ENCODE data around the gene SMIM5. TPM values are rescaled to one million over a fixed set of nuclear protein-coding genes. Genes with fewer than 3 reads are reported as not detected.

SMIM5 gene
- total and polyA plus RNA-seq, 2 of the 13 experiments (the other 11 are each of a cell fraction or from before 2014, with no cell fraction given): not detected

GRCh38 chr17:75616521-75617122 is 16.6 kb upstream of the SMIM5 start:
- H3K4me1 ChIP-seq (ENCODE audit: insufficient read depth, low read length): peaks cover 21% of the 10 kb centered on the region
- H3K4me3 ChIP-seq (replicated peaks in 1 of 3; ENCODE audit: insufficient read depth in 1 of 3, low read depth in 2 of 3, low read length in 3 of 3): no peak overlapping the region
- H3K9ac ChIP-seq (ENCODE audit: insufficient read depth, low read depth, low read length): no peak overlapping the region
- H3K27ac ChIP-seq (ENCODE audit: extremely low read length, insufficient read depth, low read length): no peak overlapping the region
- ATAC-seq (no peak), DNase-seq (ENCODE audit: low spot score) (no peak), FAIRE-seq (no peak)
- H3K27me3 ChIP-seq (ENCODE audit: control insufficient read depth in 1 of 2, insufficient read depth in 2 of 2, low read length in 2 of 2): no peaks in the 10 kb centered on the region
- WGBS (ENCODE audit: low lambda C conversion rate): 82% methylated on average over 12 of the region's 24 CpGs
- no peaks in the 10 kb centered on the region for H3K79me2 ChIP-seq (ENCODE audit: insufficient read depth, low read length)
- no peaks in the 10 kb centered on the region for H3K36me3 ChIP-seq (replicated peaks in 1 of 2; ENCODE audit: control insufficient read depth in 1 of 2, insufficient read depth in 2 of 2, low read length in 2 of 2)
- intact Hi-C loops (cut with micrococcal nuclease; ENCODE audit: unreplicated experiment) (no loop called here), in situ Hi-C loops (cut with HindIII; ENCODE audit: extremely low pct_ligation_motif_present, low pct_unique_long_range_greater_than_20kb) (loop anchor here (10.0 kb wide), 1 partner anchor 138 kb away; no protein-coding TSS in a partner anchor)
- BruUV-seq (replicated peaks): no TSS peak
- TF ChIP-seq DPF2 (CRISPR knock-in tag; IDR thresholded peaks at IDR 0.05; ENCODE audit: borderline replicate concordance, low read depth) (no peak), XRCC5 (optimal IDR thresholded peaks at IDR 0.05; ENCODE audit: low read length) (no peak), ZKSCAN1 (IDR thresholded peaks at IDR 0.05; ENCODE audit: low read length) (no peak), TEAD2 (CRISPR knock-in tag; IDR thresholded peaks at IDR 0.05) (no peak), ZNF235 (CRISPR knock-in tag; IDR thresholded peaks at IDR 0.05; ENCODE audit: borderline replicate concordance) (no peak), ZC3H4 (CRISPR knock-in tag; IDR thresholded peaks at IDR 0.05; ENCODE audit: borderline replicate concordance) (no peak), SALL1 (CRISPR knock-in tag; IDR thresholded peaks at IDR 0.05) (no peak), SUZ12 (IDR thresholded peaks at IDR 0.05; ENCODE audit: low read depth, low read length) (no peak), ZNF260 (CRISPR knock-in tag; IDR thresholded peaks at IDR 0.05; ENCODE audit: borderline replicate concordance, low read depth) (no peak), TARDBP (CRISPR knock-in tag; IDR thresholded peaks at IDR 0.05) (no peak), ZSCAN20 (CRISPR knock-in tag; IDR thresholded peaks at IDR 0.05; ENCODE audit: borderline replicate concordance) (no peak), ELF1 (CRISPR knock-in tag; IDR thresholded peaks at IDR 0.05) (no peak), FOXA3 (CRISPR knock-in tag; IDR thresholded peaks at IDR 0.05) (no peak), HCFC1 (IDR thresholded peaks at IDR 0.05; ENCODE audit: low read depth, low read length) (no peak)
- TF ChIP-seq, protein P1, sequence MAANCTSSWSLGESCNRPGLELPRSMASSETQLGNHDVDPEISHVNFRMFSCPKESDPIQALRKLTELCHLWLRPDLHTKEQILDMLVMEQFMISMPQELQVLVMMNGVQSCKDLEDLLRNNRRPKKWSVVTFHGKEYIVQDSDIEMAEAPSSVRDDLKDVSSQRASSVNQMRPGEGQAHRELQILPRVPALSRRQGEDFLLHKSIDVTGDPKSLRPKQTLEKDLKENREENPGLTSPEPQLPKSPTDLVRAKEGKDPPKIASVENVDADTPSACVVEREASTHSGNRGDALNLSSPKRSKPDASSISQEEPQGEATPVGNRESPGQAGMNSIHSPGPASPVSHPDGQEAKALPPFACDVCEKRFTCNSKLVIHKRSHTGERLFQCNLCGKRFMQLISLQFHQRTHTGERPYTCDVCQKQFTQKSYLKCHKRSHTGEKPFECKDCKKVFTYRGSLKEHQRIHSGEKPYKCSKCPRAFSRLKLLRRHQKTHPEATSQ (CRISPR knock-in tag; IDR thresholded peaks at IDR 0.05; ENCODE audit: borderline replicate concordance): no peak
- TF ChIP-seq, protein P2, sequence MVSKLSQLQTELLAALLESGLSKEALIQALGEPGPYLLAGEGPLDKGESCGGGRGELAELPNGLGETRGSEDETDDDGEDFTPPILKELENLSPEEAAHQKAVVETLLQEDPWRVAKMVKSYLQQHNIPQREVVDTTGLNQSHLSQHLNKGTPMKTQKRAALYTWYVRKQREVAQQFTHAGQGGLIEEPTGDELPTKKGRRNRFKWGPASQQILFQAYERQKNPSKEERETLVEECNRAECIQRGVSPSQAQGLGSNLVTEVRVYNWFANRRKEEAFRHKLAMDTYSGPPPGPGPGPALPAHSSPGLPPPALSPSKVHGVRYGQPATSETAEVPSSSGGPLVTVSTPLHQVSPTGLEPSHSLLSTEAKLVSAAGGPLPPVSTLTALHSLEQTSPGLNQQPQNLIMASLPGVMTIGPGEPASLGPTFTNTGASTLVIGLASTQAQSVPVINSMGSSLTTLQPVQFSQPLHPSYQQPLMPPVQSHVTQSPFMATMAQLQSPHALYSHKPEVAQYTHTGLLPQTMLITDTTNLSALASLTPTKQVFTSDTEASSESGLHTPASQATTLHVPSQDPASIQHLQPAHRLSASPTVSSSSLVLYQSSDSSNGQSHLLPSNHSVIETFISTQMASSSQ (IDR thresholded peaks at IDR 0.05; ENCODE audit: low read depth): no peak
- TF ChIP-seq, protein P2 (CRISPR knock-in tag; IDR thresholded peaks at IDR 0.05; ENCODE audit: borderline replicate concordance): no peak
- no peaks in the 10 kb centered on the region for H4K20me1 ChIP-seq (ENCODE audit: insufficient read depth, low read length)
- ChIA-PET CTCF (ENCODE audit: low intra/inter-chr PET ratio, low total read pairs) (interaction anchor here (2.5 kb wide), 1 partner anchor 15 kb away, joined by 18 read pairs; no protein-coding TSS in a partner anchor), POLR2A (interaction anchor here (1.0 to 1.8 kb wide), 6 partner anchors 12 to 35 kb away, joined by 3 to 6 read pairs (median 4); partner anchors contain the start of gene SMIM5)
- no peak overlapping the region for H3K4me2 ChIP-seq (ENCODE audit: low read depth, low read length)
- H2AFZ ChIP-seq (ENCODE audit: low read length): no peak overlapping the region
- no peaks in the 10 kb centered on the region for H3K9me3 ChIP-seq (ENCODE audit: low read length)

All from HepG2 (cell line).